Measurements from ENCODE around the gene SLC15A4.

The SLC15A4 gene

GRCh38 chr12:128823216-128823915 is 392 bp downstream of the SLC15A4 start:
- peaks cover 23% of the 10 kb centered on the region for H4K20me1 ChIP-seq (ENCODE audit: insufficient read depth, low read length)
- peaks cover 6% of the 10 kb centered on the region for H3K9me3 ChIP-seq (ENCODE audit: insufficient read depth, low read length)
- H3K36me3 ChIP-seq (replicated peaks; ENCODE audit: low read depth, low read length): peaks cover 31% of the 10 kb centered on the region
- peak overlapping the region; percentile 96 for H3K27ac ChIP-seq (ENCODE audit: low read length)
- no peaks in the 10 kb centered on the region for H3K27me3 ChIP-seq (ENCODE audit: low read depth, low read length)
- peaks cover 63% of the 10 kb centered on the region for H3K79me2 ChIP-seq (ENCODE audit: low read length)
- H3K9ac ChIP-seq (ENCODE audit: low read length): peak overlapping the region; percentile 95
- H3K4me2 ChIP-seq (ENCODE audit: low read length): peak overlapping the region; percentile 85
- peak overlapping the region; percentile 97 for H3K4me3 ChIP-seq (ENCODE audit: low read length)
- no peak overlapping the region for H2AFZ ChIP-seq (ENCODE audit: low read depth, low read length)
- H3K4me1 ChIP-seq (ENCODE audit: low read length): peaks cover 41% of the 10 kb centered on the region
- TF ChIP-seq CTCF (IDR thresholded peaks at IDR 0.05; ENCODE audit: low read depth, low read length): no peak
- TF ChIP-seq EZH2phosphoT487 (IDR thresholded peaks at IDR 0.05; ENCODE audit: low read depth): no peak

- peaks cover 88% of the 10 kb centered on the region for H3K79me2 ChIP-seq (ENCODE audit: low read length)
- H4K20me1 ChIP-seq (ENCODE audit: insufficient read depth, low read length): peaks cover 46% of the 10 kb centered on the region
- H3K27me3 ChIP-seq (ENCODE audit: low read depth, low read length): no peaks in the 10 kb centered on the region
- peak overlapping the region; percentile 96 for H3K27ac ChIP-seq (ENCODE audit: low read length)
- H3K36me3 ChIP-seq (replicated peaks; ENCODE audit: low read depth, low read length): peaks cover 18% of the 10 kb centered on the region
- peak overlapping the region; percentile 85 for H3K4me2 ChIP-seq (ENCODE audit: low read length)
- TF ChIP-seq EZH2phosphoT487 (IDR thresholded peaks at IDR 0.05; ENCODE audit: low read depth): no peak
- no peak for TF ChIP-seq CTCF (IDR thresholded peaks at IDR 0.05; ENCODE audit: low read depth, low read length)
- H3K4me3 ChIP-seq (ENCODE audit: low read length): peak overlapping the region; percentile 97
- H3K9me3 ChIP-seq (ENCODE audit: insufficient read depth, low read length): no peaks in the 10 kb centered on the region
- no peak overlapping the region for H2AFZ ChIP-seq (ENCODE audit: low read depth, low read length)
- H3K4me1 ChIP-seq (ENCODE audit: low read length): peaks cover 66% of the 10 kb centered on the region
- H3K9ac ChIP-seq (ENCODE audit: low read length): peak overlapping the region; percentile 95
Measured at GRCh38 chr12:128820723-128821432, 2.9 kb downstream of the SLC15A4 start.

- TF ChIP-seq CTCF (IDR thresholded peaks at IDR 0.05; ENCODE audit: low read depth, low read length): no peak
- TF ChIP-seq EZH2phosphoT487 (IDR thresholded peaks at IDR 0.05; ENCODE audit: low read depth): no peak
Measured at GRCh38 chr12:128820253-128820652, 3.5 kb downstream of the SLC15A4 start.

More at GRCh38 chr12:128820253-128820652, 3.5 kb downstream of the SLC15A4 start:
- H3K4me2 ChIP-seq (ENCODE audit: low read length): peak overlapping the region; percentile 85
- no peaks in the 10 kb centered on the region for H3K27me3 ChIP-seq (ENCODE audit: low read depth, low read length)
- H3K9me3 ChIP-seq (ENCODE audit: insufficient read depth, low read length): no peaks in the 10 kb centered on the region
- peaks cover 95% of the 10 kb centered on the region for H3K79me2 ChIP-seq (ENCODE audit: low read length)
- H3K27ac ChIP-seq (ENCODE audit: low read length): peak overlapping the region; percentile 96
- H3K4me3 ChIP-seq (ENCODE audit: low read length): peak overlapping the region; percentile 97
- H4K20me1 ChIP-seq (ENCODE audit: insufficient read depth, low read length): peaks cover 52% of the 10 kb centered on the region
- H3K36me3 ChIP-seq (replicated peaks; ENCODE audit: low read depth, low read length): peaks cover 23% of the 10 kb centered on the region
- H3K9ac ChIP-seq (ENCODE audit: low read length): peak overlapping the region; percentile 66
- peaks cover 70% of the 10 kb centered on the region for H3K4me1 ChIP-seq (ENCODE audit: low read length)
- no peak overlapping the region for H2AFZ ChIP-seq (ENCODE audit: low read depth, low read length)

Measured in OCI-LY3 (cell line).